OCI-LY1 (cell line): ENCODE data around the gene TRAPPC12.

Source experiments
- EZH2 ChIP-seq: fragments of 200-600 bp; sonication (generic), shearing (Covaris generic); IDR thresholded peaks from 2 replicates; pipeline ENCODE4 v1.8.0; 2017; ENCODE audit warnings: borderline replicate concordance, mixed run types, mild to moderate bottlenecking, antibody characterized with exemption, low read length, moderate library complexity, mixed read lengths
- TF ChIP-seq, protein P1 (sequence below): fragments of 200-600 bp; sonication (generic), shearing (Covaris generic); IDR thresholded peaks from 2 replicates; pipeline ENCODE4 v1.5.1; 2017; ENCODE audit warnings: mild to moderate bottlenecking, antibody characterized with exemption, low read length, moderate library complexity, mixed read lengths

DNA sequence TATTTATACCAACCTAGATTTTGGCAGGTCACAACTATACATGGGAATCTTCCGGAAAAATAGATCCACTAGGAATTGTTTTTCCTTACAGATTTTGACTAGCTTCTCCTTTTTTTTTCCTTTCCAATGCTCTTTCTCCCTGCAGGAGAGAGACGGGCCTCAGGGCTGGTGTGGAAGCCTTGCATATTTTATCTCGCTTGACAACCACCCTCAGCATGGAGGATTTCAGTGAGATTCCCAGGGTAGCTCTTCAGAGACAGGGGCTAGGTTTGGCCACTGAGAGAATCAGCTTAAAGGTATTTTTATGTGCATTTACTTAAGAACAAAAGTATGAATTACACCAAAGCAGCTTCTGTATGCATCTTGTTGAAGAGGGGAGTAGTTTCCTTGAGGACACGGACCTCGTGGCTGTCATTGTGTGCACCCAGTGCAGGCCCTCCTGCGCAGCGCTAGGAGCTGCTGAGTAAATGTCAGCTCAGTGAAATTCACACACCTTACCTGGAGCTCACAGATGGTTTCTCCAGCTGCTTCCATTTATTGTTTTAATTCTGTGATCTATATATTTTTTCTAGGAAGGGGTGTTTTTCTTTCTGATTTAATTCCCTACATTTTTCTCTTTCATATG, 54.4 kb downstream of the TRAPPC12 start:
- TF ChIP-seq, protein P1, sequence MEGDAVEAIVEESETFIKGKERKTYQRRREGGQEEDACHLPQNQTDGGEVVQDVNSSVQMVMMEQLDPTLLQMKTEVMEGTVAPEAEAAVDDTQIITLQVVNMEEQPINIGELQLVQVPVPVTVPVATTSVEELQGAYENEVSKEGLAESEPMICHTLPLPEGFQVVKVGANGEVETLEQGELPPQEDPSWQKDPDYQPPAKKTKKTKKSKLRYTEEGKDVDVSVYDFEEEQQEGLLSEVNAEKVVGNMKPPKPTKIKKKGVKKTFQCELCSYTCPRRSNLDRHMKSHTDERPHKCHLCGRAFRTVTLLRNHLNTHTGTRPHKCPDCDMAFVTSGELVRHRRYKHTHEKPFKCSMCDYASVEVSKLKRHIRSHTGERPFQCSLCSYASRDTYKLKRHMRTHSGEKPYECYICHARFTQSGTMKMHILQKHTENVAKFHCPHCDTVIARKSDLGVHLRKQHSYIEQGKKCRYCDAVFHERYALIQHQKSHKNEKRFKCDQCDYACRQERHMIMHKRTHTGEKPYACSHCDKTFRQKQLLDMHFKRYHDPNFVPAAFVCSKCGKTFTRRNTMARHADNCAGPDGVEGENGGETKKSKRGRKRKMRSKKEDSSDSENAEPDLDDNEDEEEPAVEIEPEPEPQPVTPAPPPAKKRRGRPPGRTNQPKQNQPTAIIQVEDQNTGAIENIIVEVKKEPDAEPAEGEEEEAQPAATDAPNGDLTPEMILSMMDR: no peak
- no peak for TF ChIP-seq EZH2
